Breast epithelium (tissue), 4 donors: ENCODE data around the gene ARHGDIG. TPM values are rescaled to one million over a fixed set of nuclear protein-coding genes. Genes with fewer than 3 reads are reported as not detected.
A peak's percentile ranks its signal among the peaks of the same experiment; 100 is the strongest.

ENCODE experiments used
- DNase-seq, 2 donors: peaks; one replicate each; pipeline ENCODE4 v3.0.0-alpha.2; 2019; ENCODE audit warnings: low spot score in 2 of 2
- H3K27ac ChIP-seq, 2 donors: fragments of 200-600 bp; sonication (generic) in 1 of 2; one replicate each; pipeline ENCODE4 v1.5.1; 2016 to 2019; ENCODE audit warnings: mild to moderate bottlenecking in 1 of 2
- H3K27me3 ChIP-seq, 2 donors: fragments of 200-600 bp; sonication (generic) in 1 of 2; one replicate each; pipeline versions ENCODE4 v1.5.1 to v1.6.0; 2017 to 2019; ENCODE audit warnings: control low read depth in 1 of 2, mild to moderate bottlenecking in 1 of 2
- H3K36me3 ChIP-seq: fragments of 200-600 bp; one replicate; pipeline ENCODE4 v1.5.1; 2019
- H3K4me1 ChIP-seq, 2 donors: fragments of 200-600 bp; sonication (generic); one replicate each; pipeline ENCODE4 v1.5.1; 2016 to 2019; ENCODE audit warnings: control low read depth in 1 of 2
- H3K4me3 ChIP-seq, 3 donors: fragments of 200-600 bp; sonication (generic); 1 replicate in 2 of 3; 2 replicates in 1 of 3; pipeline ENCODE4 v1.5.1; 2016 to 2019; ENCODE audit warnings: mild to moderate bottlenecking in 3 of 3, moderate library complexity in 2 of 3
- H3K9me3 ChIP-seq, 2 donors: fragments of 200-600 bp; sonication (generic) in 1 of 2; one replicate each; pipeline ENCODE4 v1.5.1; 2016 to 2019; ENCODE audit warnings: control low read depth in 1 of 2
- POLR2A ChIP-seq: fragments of 450-650 bp; IDR thresholded peaks from one replicate; pipeline ENCODE4 v1.6.1; 2016; ENCODE audit warnings: antibody characterized with exemption, mild to moderate bottlenecking, moderate library complexity
- POLR2AphosphoS5 ChIP-seq, 3 donors: sonication (generic); formaldehyde crosslinking; IDR thresholded peaks; one replicate each; pipeline ENCODE4 v1.6.1; 2017; ENCODE audit warnings: antibody characterized with exemption in 3 of 3
- intact Hi-C: fragments of 100-400 bp; cut with DNase I; formaldehyde crosslinking; loops from one replicate; pipeline ENCODE4 v1.15.1; 2023; ENCODE audit warnings: low total_unique reads
- total RNA-seq, 3 donors: library from RNA; depleted of rRNA; stranded (reverse); fragments of >200 nt; gene quantifications; one replicate each; pipeline ENCODE4 v1.1.0, GENCODE V29; 2016
- TF ChIP-seq, protein P1 (sequence below), 3 donors: fragments of 450-650 bp; IDR thresholded peaks; one replicate each; pipeline ENCODE4 v1.5.1; 2016 to 2017; ENCODE audit warnings: antibody characterized with exemption in 3 of 3, mild to moderate bottlenecking in 3 of 3, moderate library complexity in 3 of 3

The ARHGDIG gene
- total RNA-seq, 3 donors from 2014 or later: 0.80 to 2.3 (median 1.6) TPM

DNA sequence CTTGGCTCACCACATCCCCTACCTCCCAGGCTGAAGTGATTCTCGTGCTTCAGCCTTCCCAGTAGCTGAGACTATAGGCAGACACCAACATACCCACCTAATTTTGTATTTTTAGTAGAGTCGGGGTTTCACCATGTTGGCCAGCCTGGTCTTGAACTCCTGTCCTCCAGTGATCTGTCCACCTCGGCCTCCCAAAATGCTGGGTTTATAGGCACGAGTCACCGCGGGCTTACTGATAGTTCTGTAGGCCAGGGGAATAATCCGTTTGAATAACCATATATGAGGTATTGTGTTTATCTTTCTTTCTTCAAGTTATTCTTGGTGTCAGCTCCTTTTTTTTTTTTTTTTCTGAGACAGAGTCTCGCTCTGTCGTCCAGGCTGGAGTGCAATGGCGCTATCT lies 38.1 kb upstream of the ARHGDIG start:
- H3K27ac ChIP-seq: no peak overlapping the region
- H3K27me3 ChIP-seq: no peaks in the 10 kb centered on the region
- H3K36me3 ChIP-seq: no peaks in the 10 kb centered on the region
- no peak for TF ChIP-seq POLR2A
- TF ChIP-seq, protein P1, sequence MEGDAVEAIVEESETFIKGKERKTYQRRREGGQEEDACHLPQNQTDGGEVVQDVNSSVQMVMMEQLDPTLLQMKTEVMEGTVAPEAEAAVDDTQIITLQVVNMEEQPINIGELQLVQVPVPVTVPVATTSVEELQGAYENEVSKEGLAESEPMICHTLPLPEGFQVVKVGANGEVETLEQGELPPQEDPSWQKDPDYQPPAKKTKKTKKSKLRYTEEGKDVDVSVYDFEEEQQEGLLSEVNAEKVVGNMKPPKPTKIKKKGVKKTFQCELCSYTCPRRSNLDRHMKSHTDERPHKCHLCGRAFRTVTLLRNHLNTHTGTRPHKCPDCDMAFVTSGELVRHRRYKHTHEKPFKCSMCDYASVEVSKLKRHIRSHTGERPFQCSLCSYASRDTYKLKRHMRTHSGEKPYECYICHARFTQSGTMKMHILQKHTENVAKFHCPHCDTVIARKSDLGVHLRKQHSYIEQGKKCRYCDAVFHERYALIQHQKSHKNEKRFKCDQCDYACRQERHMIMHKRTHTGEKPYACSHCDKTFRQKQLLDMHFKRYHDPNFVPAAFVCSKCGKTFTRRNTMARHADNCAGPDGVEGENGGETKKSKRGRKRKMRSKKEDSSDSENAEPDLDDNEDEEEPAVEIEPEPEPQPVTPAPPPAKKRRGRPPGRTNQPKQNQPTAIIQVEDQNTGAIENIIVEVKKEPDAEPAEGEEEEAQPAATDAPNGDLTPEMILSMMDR (IDR thresholded peaks at IDR 0.05): no peak
- no peak for TF ChIP-seq POLR2AphosphoS5 (IDR thresholded peaks at IDR 0.05)
- no peak overlapping the region for H3K4me3 ChIP-seq
- intact Hi-C loops: no loop called here
- no peaks in the 10 kb centered on the region for H3K4me1 ChIP-seq
- H3K9me3 ChIP-seq: no peaks in the 10 kb centered on the region
- no peak for DNase-seq

DNA sequence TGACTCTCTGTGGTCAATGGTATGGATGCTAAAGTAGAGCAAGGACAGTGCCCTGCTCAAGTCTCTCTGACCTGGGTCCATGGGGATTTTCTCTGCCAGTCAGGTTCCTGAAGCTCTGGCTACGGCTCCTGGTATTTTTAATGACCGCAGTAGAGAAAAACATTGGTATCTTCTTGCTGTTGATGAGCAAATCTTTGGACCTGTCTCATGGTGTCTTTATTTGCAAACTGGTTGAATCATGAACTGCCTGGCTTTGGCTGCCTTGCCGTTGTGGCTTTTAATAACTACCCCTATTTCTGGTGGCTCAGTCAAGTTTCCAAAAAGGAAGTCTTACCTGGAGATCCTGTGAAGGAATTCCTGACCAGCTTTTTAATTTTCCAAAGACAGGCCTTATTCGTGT lies 37.0 kb upstream of the ARHGDIG start:
- Histone ChIP-seq H3K4me1 (no peaks in the 10 kb centered on the region), H3K4me3 (no peak overlapping the region), H3K36me3 (no peaks in the 10 kb centered on the region), H3K27ac (peak overlapping the region in 1 of 2 donors; percentile 54), H3K9me3 (no peaks in the 10 kb centered on the region), H3K27me3 (no peaks in the 10 kb centered on the region)
- intact Hi-C loops: no loop called here
- DNase-seq: no peak
- TF ChIP-seq POLR2AphosphoS5 (IDR thresholded peaks at IDR 0.05) (no peak), POLR2A (no peak)
- TF ChIP-seq, protein P1 (IDR thresholded peaks at IDR 0.05): no peak

DNA sequence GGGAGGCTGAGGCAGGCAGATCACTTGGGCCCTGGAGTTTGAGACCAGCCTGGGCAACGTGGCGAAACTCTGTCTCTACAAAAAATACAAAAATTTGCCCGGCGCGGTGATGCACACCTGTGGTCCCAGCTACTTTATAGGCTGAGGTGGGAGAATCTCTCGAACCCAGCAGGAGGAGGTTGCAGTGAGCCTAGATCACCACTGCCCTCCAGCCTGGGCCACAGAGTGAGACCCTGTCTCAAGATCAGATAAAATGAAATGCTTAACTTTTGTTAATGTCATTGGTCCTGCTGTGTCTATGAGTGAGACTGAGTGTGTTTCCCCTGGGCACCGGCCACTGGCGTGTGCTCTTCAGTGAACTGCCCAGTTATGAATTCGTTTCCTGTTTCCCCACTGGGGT lies 35.3 kb upstream of the ARHGDIG start:
- no peaks in the 10 kb centered on the region for H3K36me3 ChIP-seq
- DNase-seq: no peak
- intact Hi-C loops: no loop called here
- no peak overlapping the region for H3K4me3 ChIP-seq
- no peak overlapping the region for H3K27ac ChIP-seq
- H3K9me3 ChIP-seq: no peaks in the 10 kb centered on the region
- H3K4me1 ChIP-seq: no peaks in the 10 kb centered on the region
- H3K27me3 ChIP-seq: no peaks in the 10 kb centered on the region
- no peak for TF ChIP-seq POLR2AphosphoS5 (IDR thresholded peaks at IDR 0.05)
- no peak for TF ChIP-seq POLR2A
- TF ChIP-seq, protein P1 (IDR thresholded peaks at IDR 0.05): no peak

DNA sequence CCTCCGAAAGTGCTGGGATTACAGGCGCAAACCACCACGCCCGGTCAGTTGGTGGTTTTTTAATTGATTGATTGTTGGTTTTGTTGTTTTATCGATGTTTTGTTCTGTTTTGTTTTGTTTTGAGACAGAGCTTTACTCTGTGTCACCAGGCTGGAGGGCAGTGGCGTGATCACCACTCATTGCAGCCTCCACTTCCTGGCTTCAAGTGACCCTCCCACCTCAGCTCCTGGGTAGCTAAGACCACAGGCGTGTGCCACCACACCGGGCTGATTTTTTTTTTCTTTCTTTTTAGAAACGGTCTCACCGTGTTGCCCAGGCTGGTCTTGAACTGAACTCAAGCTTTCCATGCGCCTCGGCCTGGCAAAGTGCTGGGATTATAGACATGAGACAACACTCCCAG lies 33.4 kb upstream of the ARHGDIG start:
- Histone ChIP-seq H3K27ac (no peak overlapping the region), H3K36me3 (no peaks in the 10 kb centered on the region), H3K4me3 (no peak overlapping the region), H3K27me3 (no peaks in the 10 kb centered on the region), H3K4me1 (no peaks in the 10 kb centered on the region), H3K9me3 (no peaks in the 10 kb centered on the region)
- DNase-seq: no peak
- intact Hi-C loops: no loop called here
- TF ChIP-seq POLR2A (no peak), POLR2AphosphoS5 (IDR thresholded peaks at IDR 0.05) (no peak)
- TF ChIP-seq, protein P1 (IDR thresholded peaks at IDR 0.05): no peak

DNA sequence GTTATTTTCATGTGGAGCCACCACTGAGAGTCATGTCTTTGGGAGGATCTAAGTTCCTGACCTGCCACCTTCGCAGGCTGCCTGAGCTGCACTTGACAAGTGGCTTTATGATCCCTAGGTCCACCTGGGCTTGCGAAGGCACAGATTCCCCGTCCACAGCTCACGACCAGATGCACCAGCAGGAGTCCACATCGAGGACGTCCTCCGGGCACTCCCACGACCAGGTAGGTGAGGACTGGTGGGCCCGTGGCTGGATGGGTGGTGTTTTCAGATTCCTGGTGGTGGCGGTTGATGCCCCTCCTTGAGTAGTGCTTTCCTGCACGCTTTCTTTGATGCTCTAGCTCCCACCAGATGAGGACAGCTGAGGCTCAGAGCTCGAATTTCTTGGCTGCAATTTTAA lies 31.0 kb upstream of the ARHGDIG start:
- intact Hi-C loops: no loop called here
- Histone ChIP-seq H3K4me1 (no peaks in the 10 kb centered on the region), H3K36me3 (no peaks in the 10 kb centered on the region), H3K4me3 (no peak overlapping the region), H3K27ac (no peak overlapping the region), H3K27me3 (no peaks in the 10 kb centered on the region), H3K9me3 (no peaks in the 10 kb centered on the region)
- no peak for TF ChIP-seq POLR2A
- TF ChIP-seq, protein P1 (IDR thresholded peaks at IDR 0.05): no peak
- no peak for TF ChIP-seq POLR2AphosphoS5 (IDR thresholded peaks at IDR 0.05)
- DNase-seq: no peak
